ENCODE results near the gene TSSK1B. TPM values are rescaled to one million over a fixed set of nuclear protein-coding genes. Genes with fewer than 3 reads are reported as not detected.

TSSK1B gene
- total and polyA plus RNA-seq, 2 experiments from 2014 or later = 0.52 TPM; not detected in 1

DNA sequence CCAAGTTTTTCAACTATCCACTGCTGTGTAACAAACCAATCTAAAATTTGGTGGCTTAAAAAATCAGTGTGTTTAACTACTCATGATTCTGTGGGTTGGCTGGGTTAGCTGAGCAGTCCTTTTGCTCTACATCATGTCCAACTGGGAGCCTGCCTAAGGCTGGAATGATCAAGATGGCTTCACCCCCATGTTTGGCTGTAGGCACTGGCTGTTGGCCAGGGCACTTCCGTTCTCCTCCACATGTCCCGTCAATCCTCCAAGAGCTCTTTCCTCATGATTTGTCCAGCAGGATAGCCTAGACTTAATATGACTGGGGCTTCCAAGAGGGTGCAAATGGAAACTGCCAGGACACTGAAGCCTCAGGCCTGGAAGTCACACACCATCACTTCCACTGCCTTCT is 17.0 kb upstream of the TSSK1B start:
- no peak overlapping the region for H2AFZ ChIP-seq
- DNase-seq (ENCODE audit: low spot score) (no peak), ATAC-seq (no peak)
- H3K36me3 ChIP-seq (ENCODE audit: insufficient read depth) = no peaks in the 10 kb centered on the region
- Mint-ChIP-seq H3K4me1 (no peaks in the 10 kb centered on the region), H3K9me3 (peaks cover 2% of the 10 kb centered on the region; the same call in 1 of the 3 replicates), H3K27me3 (ENCODE audit: insufficient read depth, low read depth, poor library complexity) (peaks cover 5% of the 10 kb centered on the region), H3K27ac (no peak overlapping the region), H3K4me3 (no peak overlapping the region), H3K36me3 (ENCODE audit: low read depth) (no peaks in the 10 kb centered on the region)
- no peak overlapping the region for H3K27ac ChIP-seq (ENCODE audit: low read depth)
- no peaks in the 10 kb centered on the region for H3K79me2 ChIP-seq (replicated peaks; ENCODE audit: insufficient read depth)
- H3K27me3 ChIP-seq (ENCODE audit: insufficient read depth) = no peaks in the 10 kb centered on the region
- H3K4me3 ChIP-seq = no peak overlapping the region
- TF ChIP-seq STAT1 (IDR thresholded peaks at IDR 0.05; ENCODE audit: unreplicated experiment) (no peak), ZNF331 (CRISPR knock-in tag; IDR thresholded peaks at IDR 0.05; ENCODE audit: low read depth) (no peak), JUNB (IDR thresholded peaks at IDR 0.05; ENCODE audit: unreplicated experiment) (no peak)
- no peaks in the 10 kb centered on the region for H3K4me1 ChIP-seq (ENCODE audit: insufficient read depth)
- no peaks in the 10 kb centered on the region; the same call in 1 of the 2 replicates for H3K9me2 ChIP-seq (ENCODE audit: insufficient read depth)
- H4K20me1 ChIP-seq (replicated peaks; ENCODE audit: insufficient read depth) = no peaks in the 10 kb centered on the region; the same call in 1 of the 2 replicates
- H3F3A ChIP-seq (replicated peaks; ENCODE audit: low read depth) = no peaks in the 10 kb centered on the region
- no peak overlapping the region for H3K4me2 ChIP-seq

DNA sequence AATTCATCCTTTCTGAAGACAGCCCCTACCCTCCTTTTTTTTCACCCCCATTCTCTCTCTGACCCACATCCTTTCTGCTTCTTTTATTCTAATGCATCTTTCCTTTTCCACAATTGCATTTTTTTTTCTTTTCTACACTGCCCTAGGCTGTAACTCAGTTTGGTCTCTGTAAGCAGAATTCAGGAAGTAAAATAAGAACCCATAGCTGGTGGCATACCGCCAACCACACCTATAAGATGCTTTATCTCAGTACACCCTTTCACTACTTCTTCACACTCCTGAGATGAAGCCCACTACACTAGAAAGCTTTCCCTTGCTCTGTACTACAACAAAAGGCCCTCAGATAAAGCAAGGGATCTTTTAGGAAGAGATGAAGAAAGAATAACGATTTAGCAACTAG is 16.1 kb upstream of the TSSK1B start:
- H3K79me2 ChIP-seq (replicated peaks; ENCODE audit: insufficient read depth) = no peaks in the 10 kb centered on the region
- Mint-ChIP-seq H3K27me3 (ENCODE audit: insufficient read depth, low read depth, poor library complexity) (peaks cover 3% of the 10 kb centered on the region), H3K9me3 (no peaks in the 10 kb centered on the region; the same call in 2 of the 3 replicates), H3K36me3 (ENCODE audit: low read depth) (no peaks in the 10 kb centered on the region), H3K27ac (no peak overlapping the region), H3K4me3 (no peak overlapping the region), H3K4me1 (no peaks in the 10 kb centered on the region)
- DNase-seq (ENCODE audit: low spot score) (no peak), ATAC-seq (no peak)
- no peak overlapping the region for H2AFZ ChIP-seq
- H3K9me2 ChIP-seq (ENCODE audit: insufficient read depth) = no peaks in the 10 kb centered on the region; the same call in 1 of the 2 replicates
- H3F3A ChIP-seq (replicated peaks; ENCODE audit: low read depth) = no peaks in the 10 kb centered on the region
- TF ChIP-seq, protein P1, sequence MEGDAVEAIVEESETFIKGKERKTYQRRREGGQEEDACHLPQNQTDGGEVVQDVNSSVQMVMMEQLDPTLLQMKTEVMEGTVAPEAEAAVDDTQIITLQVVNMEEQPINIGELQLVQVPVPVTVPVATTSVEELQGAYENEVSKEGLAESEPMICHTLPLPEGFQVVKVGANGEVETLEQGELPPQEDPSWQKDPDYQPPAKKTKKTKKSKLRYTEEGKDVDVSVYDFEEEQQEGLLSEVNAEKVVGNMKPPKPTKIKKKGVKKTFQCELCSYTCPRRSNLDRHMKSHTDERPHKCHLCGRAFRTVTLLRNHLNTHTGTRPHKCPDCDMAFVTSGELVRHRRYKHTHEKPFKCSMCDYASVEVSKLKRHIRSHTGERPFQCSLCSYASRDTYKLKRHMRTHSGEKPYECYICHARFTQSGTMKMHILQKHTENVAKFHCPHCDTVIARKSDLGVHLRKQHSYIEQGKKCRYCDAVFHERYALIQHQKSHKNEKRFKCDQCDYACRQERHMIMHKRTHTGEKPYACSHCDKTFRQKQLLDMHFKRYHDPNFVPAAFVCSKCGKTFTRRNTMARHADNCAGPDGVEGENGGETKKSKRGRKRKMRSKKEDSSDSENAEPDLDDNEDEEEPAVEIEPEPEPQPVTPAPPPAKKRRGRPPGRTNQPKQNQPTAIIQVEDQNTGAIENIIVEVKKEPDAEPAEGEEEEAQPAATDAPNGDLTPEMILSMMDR (conservative IDR thresholded peaks at IDR 0.05; ENCODE audit: low read depth in 2 of 2) = no peak
- no peaks in the 10 kb centered on the region for H3K36me3 ChIP-seq (ENCODE audit: insufficient read depth)
- H3K27me3 ChIP-seq (ENCODE audit: insufficient read depth) = no peaks in the 10 kb centered on the region
- H3K4me3 ChIP-seq = no peak overlapping the region
- no peak overlapping the region for H3K27ac ChIP-seq (ENCODE audit: low read depth)
- H4K20me1 ChIP-seq (replicated peaks; ENCODE audit: insufficient read depth) = no peaks in the 10 kb centered on the region; the same call in 1 of the 2 replicates
- H3K4me2 ChIP-seq = no peak overlapping the region
- no peaks in the 10 kb centered on the region for H3K4me1 ChIP-seq (ENCODE audit: insufficient read depth)

DNA sequence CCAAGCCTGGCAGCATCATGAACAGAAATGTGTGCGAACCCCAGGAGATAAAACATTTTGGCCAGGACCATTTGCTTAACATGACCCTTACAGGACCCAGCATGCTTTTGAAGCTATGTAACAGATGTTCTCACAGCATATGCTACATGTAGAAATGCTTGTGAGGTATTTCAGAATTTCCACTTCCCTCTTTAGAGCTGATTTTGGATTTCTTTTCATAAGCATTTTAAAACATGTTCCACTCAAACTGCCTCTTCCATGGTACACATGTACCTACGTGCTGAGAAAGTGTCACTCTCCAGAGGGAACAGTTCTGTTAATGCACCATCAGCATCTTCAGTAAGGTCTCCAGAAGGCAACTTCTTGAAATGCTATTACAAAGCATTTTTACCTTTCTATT is 15.7 kb upstream of the TSSK1B start:
- Histone ChIP-seq H3K79me2 (replicated peaks; ENCODE audit: insufficient read depth) (no peaks in the 10 kb centered on the region), H3K27ac (ENCODE audit: low read depth) (no peak overlapping the region), H2AFZ (no peak overlapping the region), H3K4me1 (ENCODE audit: insufficient read depth) (no peaks in the 10 kb centered on the region), H3F3A (replicated peaks; ENCODE audit: low read depth) (no peaks in the 10 kb centered on the region), H3K4me3 (no peak overlapping the region), H3K4me2 (no peak overlapping the region), H3K9me2 (ENCODE audit: insufficient read depth) (no peaks in the 10 kb centered on the region; the same call in 1 of the 2 replicates), H3K36me3 (ENCODE audit: insufficient read depth) (no peaks in the 10 kb centered on the region), H3K27me3 (ENCODE audit: insufficient read depth) (no peaks in the 10 kb centered on the region), H4K20me1 (replicated peaks; ENCODE audit: insufficient read depth) (no peaks in the 10 kb centered on the region; the same call in 1 of the 2 replicates)
- Mint-ChIP-seq H3K27ac (no peak overlapping the region), H3K9me3 (peaks cover 3% of the 10 kb centered on the region; the same call in 1 of the 3 replicates), H3K4me3 (no peak overlapping the region), H3K27me3 (ENCODE audit: insufficient read depth, low read depth, poor library complexity) (peaks cover 3% of the 10 kb centered on the region), H3K4me1 (no peaks in the 10 kb centered on the region), H3K36me3 (ENCODE audit: low read depth) (no peaks in the 10 kb centered on the region)
- ATAC-seq (no peak), DNase-seq (ENCODE audit: low spot score) (no peak)
- TF ChIP-seq, protein P1 (conservative IDR thresholded peaks at IDR 0.05; ENCODE audit: low read depth in 2 of 2) = no peak
- TF ChIP-seq, protein P2, sequence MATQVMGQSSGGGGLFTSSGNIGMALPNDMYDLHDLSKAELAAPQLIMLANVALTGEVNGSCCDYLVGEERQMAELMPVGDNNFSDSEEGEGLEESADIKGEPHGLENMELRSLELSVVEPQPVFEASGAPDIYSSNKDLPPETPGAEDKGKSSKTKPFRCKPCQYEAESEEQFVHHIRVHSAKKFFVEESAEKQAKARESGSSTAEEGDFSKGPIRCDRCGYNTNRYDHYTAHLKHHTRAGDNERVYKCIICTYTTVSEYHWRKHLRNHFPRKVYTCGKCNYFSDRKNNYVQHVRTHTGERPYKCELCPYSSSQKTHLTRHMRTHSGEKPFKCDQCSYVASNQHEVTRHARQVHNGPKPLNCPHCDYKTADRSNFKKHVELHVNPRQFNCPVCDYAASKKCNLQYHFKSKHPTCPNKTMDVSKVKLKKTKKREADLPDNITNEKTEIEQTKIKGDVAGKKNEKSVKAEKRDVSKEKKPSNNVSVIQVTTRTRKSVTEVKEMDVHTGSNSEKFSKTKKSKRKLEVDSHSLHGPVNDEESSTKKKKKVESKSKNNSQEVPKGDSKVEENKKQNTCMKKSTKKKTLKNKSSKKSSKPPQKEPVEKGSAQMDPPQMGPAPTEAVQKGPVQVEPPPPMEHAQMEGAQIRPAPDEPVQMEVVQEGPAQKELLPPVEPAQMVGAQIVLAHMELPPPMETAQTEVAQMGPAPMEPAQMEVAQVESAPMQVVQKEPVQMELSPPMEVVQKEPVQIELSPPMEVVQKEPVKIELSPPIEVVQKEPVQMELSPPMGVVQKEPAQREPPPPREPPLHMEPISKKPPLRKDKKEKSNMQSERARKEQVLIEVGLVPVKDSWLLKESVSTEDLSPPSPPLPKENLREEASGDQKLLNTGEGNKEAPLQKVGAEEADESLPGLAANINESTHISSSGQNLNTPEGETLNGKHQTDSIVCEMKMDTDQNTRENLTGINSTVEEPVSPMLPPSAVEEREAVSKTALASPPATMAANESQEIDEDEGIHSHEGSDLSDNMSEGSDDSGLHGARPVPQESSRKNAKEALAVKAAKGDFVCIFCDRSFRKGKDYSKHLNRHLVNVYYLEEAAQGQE (IDR thresholded peaks at IDR 0.05; ENCODE audit: unreplicated experiment) = no peak
- TF ChIP-seq POLR2AphosphoS5 (IDR thresholded peaks at IDR 0.05; ENCODE audit: low read depth) (no peak), CREB1 (CRISPR knock-in tag; IDR thresholded peaks at IDR 0.05; ENCODE audit: low read depth) (no peak)

All from GM23338 (cell line).